Activated CD4-positive, alpha-beta T cell treated with anti-CD3 and anti-CD28 coated beads, Interleukin-2, amount 10 ng/mL, durations not matched to agents 7 days and 5 days (primary cell): ENCODE results near the gene ST6GAL2. TPM values are rescaled to one million over a fixed set of nuclear protein-coding genes. Genes with fewer than 3 reads are reported as not detected.

ENCODE experiments used
- CTCF ChIA-PET: fragments of 350-600 bp; sonication (Branson Sonifier 250); formaldehyde crosslinking; loops from one replicate; lab custom pipeline; 2021; ENCODE audit warnings: antibody characterized with exemption; lab: Charles Lee
- POLR2A ChIA-PET: fragments of 350-600 bp; sonication (Branson Sonifier 250); formaldehyde crosslinking; loops from one replicate; lab custom pipeline; 2021; ENCODE audit warnings: antibody characterized with exemption; lab: Charles Lee
- DNase-seq: peaks from one replicate; pipeline ENCODE4 v3.0.0-alpha.2; 2020
- H3K27ac Mint-ChIP-seq: one replicate; pipeline ENCODE4 v1.8.0; 2021; ENCODE audit warnings: mild to moderate bottlenecking, moderate library complexity, mixed read lengths
- H3K27me3 Mint-ChIP-seq: one replicate; pipeline ENCODE4 v1.8.0; 2021; ENCODE audit warnings: mixed read lengths
- H3K36me3 Mint-ChIP-seq: one replicate; pipeline ENCODE4 v1.8.0; 2021; ENCODE audit warnings: low read depth, mixed read lengths
- H3K4me1 Mint-ChIP-seq: one replicate; pipeline ENCODE4 v1.8.0; 2021; ENCODE audit warnings: mixed read lengths
- H3K4me3 Mint-ChIP-seq: one replicate; pipeline ENCODE4 v1.8.0; 2021; ENCODE audit warnings: mild to moderate bottlenecking, moderate library complexity, mixed read lengths
- H3K9me3 Mint-ChIP-seq: one replicate; pipeline ENCODE4 v1.8.0; 2021; ENCODE audit warnings: mixed read lengths
- total RNA-seq, 2 experiments: library from RNA; stranded (reverse); gene quantifications; one replicate each; pipeline ENCODE4 v1.2.3, GENCODE V29; 2021

The ST6GAL2 gene
- total RNA-seq, 2 experiments from 2014 or later, result not detected

GRCh38 chr2:106882673-106883072 is 3.3 kb downstream of the ST6GAL2 start:
- Mint-ChIP-seq H3K27ac (no peak overlapping the region), H3K36me3 (no peaks in the 10 kb centered on the region), H3K27me3 (peaks cover 28% of the 10 kb centered on the region), H3K4me1 (peaks cover 4% of the 10 kb centered on the region), H3K9me3 (no peaks in the 10 kb centered on the region), H3K4me3 (no peak overlapping the region)
- no peak for DNase-seq
- ChIA-PET POLR2A (no interaction called here), CTCF (no interaction called here)

- Mint-ChIP-seq H3K27ac (no peak overlapping the region), H3K9me3 (no peaks in the 10 kb centered on the region), H3K36me3 (no peaks in the 10 kb centered on the region), H3K27me3 (peaks cover 3% of the 10 kb centered on the region), H3K4me3 (no peak overlapping the region), H3K4me1 (no peaks in the 10 kb centered on the region)
- POLR2A ChIA-PET, result no interaction called here
- DNase-seq, result no peak
- CTCF ChIA-PET, result no interaction called here
Observed at GRCh38 chr2:106878206-106878605, 7.8 kb downstream of the ST6GAL2 start.

GRCh38 chr2:106876699-106877098 is 9.3 kb downstream of the ST6GAL2 start:
- peaks cover under 1% of the 10 kb centered on the region for H3K27me3 Mint-ChIP-seq
- CTCF ChIA-PET, result interaction anchor here (0.8 kb wide), 1 partner anchor 14 kb away, joined by 3 read pairs; no protein-coding TSS in a partner anchor
- POLR2A ChIA-PET, result no interaction called here

GRCh38 chr2:106869512-106870275 is 16.3 kb downstream of the ST6GAL2 start:
- no peak overlapping the region for H3K27ac Mint-ChIP-seq
- H3K4me1 Mint-ChIP-seq, result no peaks in the 10 kb centered on the region
- POLR2A ChIA-PET, result no interaction called here
- CTCF ChIA-PET, result no interaction called here
- no peaks in the 10 kb centered on the region for H3K36me3 Mint-ChIP-seq
- H3K27me3 Mint-ChIP-seq, result no peaks in the 10 kb centered on the region
- H3K9me3 Mint-ChIP-seq, result no peaks in the 10 kb centered on the region
- DNase-seq, result no peak
- no peak overlapping the region for H3K4me3 Mint-ChIP-seq

More at GRCh38 chr2:106876699-106877098, 9.3 kb downstream of the ST6GAL2 start:
- no peaks in the 10 kb centered on the region for H3K4me1 Mint-ChIP-seq
- no peaks in the 10 kb centered on the region for H3K9me3 Mint-ChIP-seq
- no peak overlapping the region for H3K27ac Mint-ChIP-seq
- H3K4me3 Mint-ChIP-seq, result no peak overlapping the region
- DNase-seq, result no peak
- H3K36me3 Mint-ChIP-seq, result no peaks in the 10 kb centered on the region

- DNase-seq, result no peak
- CTCF ChIA-PET, result no interaction called here
- no peak overlapping the region for H3K27ac Mint-ChIP-seq
- H3K27me3 Mint-ChIP-seq, result no peaks in the 10 kb centered on the region
- H3K36me3 Mint-ChIP-seq, result no peaks in the 10 kb centered on the region
- H3K9me3 Mint-ChIP-seq, result no peaks in the 10 kb centered on the region
- POLR2A ChIA-PET, result no interaction called here
- H3K4me3 Mint-ChIP-seq, result no peak overlapping the region
- no peaks in the 10 kb centered on the region for H3K4me1 Mint-ChIP-seq
Observed at GRCh38 chr2:106868275-106868674, 17.7 kb downstream of the ST6GAL2 start.

- Mint-ChIP-seq H3K27ac (no peak overlapping the region), H3K27me3 (no peaks in the 10 kb centered on the region), H3K36me3 (no peaks in the 10 kb centered on the region), H3K4me1 (no peaks in the 10 kb centered on the region), H3K9me3 (no peaks in the 10 kb centered on the region), H3K4me3 (no peak overlapping the region)
- POLR2A ChIA-PET, result no interaction called here
- CTCF ChIA-PET, result no interaction called here
- DNase-seq, result no peak
Observed at GRCh38 chr2:106867196-106867953, 18.6 kb downstream of the ST6GAL2 start.

GRCh38 chr2:106866641-106867040 is 19.3 kb downstream of the ST6GAL2 start:
- ChIA-PET CTCF (no interaction called here), POLR2A (no interaction called here)
- no peaks in the 10 kb centered on the region for H3K9me3 Mint-ChIP-seq
- H3K27me3 Mint-ChIP-seq, result no peaks in the 10 kb centered on the region
- no peaks in the 10 kb centered on the region for H3K4me1 Mint-ChIP-seq
- H3K36me3 Mint-ChIP-seq, result no peaks in the 10 kb centered on the region
- H3K27ac Mint-ChIP-seq, result no peak overlapping the region
- DNase-seq, result no peak
- H3K4me3 Mint-ChIP-seq, result no peak overlapping the region

- no peak for DNase-seq
- no peaks in the 10 kb centered on the region for H3K36me3 Mint-ChIP-seq
- H3K4me1 Mint-ChIP-seq, result no peaks in the 10 kb centered on the region
- ChIA-PET POLR2A (no interaction called here), CTCF (no interaction called here)
- H3K4me3 Mint-ChIP-seq, result no peak overlapping the region
- H3K9me3 Mint-ChIP-seq, result no peaks in the 10 kb centered on the region
- H3K27ac Mint-ChIP-seq, result no peak overlapping the region
- no peaks in the 10 kb centered on the region for H3K27me3 Mint-ChIP-seq
Observed at GRCh38 chr2:106864051-106864450, 21.9 kb downstream of the ST6GAL2 start.

GRCh38 chr2:106863387-106863786 is 22.6 kb downstream of the ST6GAL2 start:
- Mint-ChIP-seq H3K27me3 (no peaks in the 10 kb centered on the region), H3K4me1 (no peaks in the 10 kb centered on the region), H3K4me3 (no peak overlapping the region), H3K9me3 (peaks cover 3% of the 10 kb centered on the region), H3K27ac (no peak overlapping the region), H3K36me3 (no peaks in the 10 kb centered on the region)
- ChIA-PET CTCF (no interaction called here), POLR2A (no interaction called here)
- no peak for DNase-seq

- no peak overlapping the region for H3K27ac Mint-ChIP-seq
- H3K4me3 Mint-ChIP-seq, result no peak overlapping the region
- no peaks in the 10 kb centered on the region for H3K36me3 Mint-ChIP-seq
- H3K9me3 Mint-ChIP-seq, result peaks cover 4% of the 10 kb centered on the region
- ChIA-PET CTCF (no interaction called here), POLR2A (no interaction called here)
- no peaks in the 10 kb centered on the region for H3K4me1 Mint-ChIP-seq
- no peak for DNase-seq
- H3K27me3 Mint-ChIP-seq, result no peaks in the 10 kb centered on the region
Observed at GRCh38 chr2:106859498-106859897, 26.5 kb downstream of the ST6GAL2 start.

- no peaks in the 10 kb centered on the region for H3K4me1 Mint-ChIP-seq
- no peak for DNase-seq
- H3K9me3 Mint-ChIP-seq, result peaks cover 4% of the 10 kb centered on the region
- no peaks in the 10 kb centered on the region for H3K27me3 Mint-ChIP-seq
- CTCF ChIA-PET, result no interaction called here
- no peak overlapping the region for H3K27ac Mint-ChIP-seq
- no peak overlapping the region for H3K4me3 Mint-ChIP-seq
- no peaks in the 10 kb centered on the region for H3K36me3 Mint-ChIP-seq
- POLR2A ChIA-PET, result no interaction called here
Observed at GRCh38 chr2:106858810-106859209, 27.2 kb downstream of the ST6GAL2 start.

- Mint-ChIP-seq H3K27ac (no peak overlapping the region), H3K36me3 (no peaks in the 10 kb centered on the region), H3K4me3 (no peak overlapping the region), H3K27me3 (no peaks in the 10 kb centered on the region), H3K9me3 (peaks cover 4% of the 10 kb centered on the region), H3K4me1 (no peaks in the 10 kb centered on the region)
- POLR2A ChIA-PET, result no interaction called here
- CTCF ChIA-PET, result no interaction called here
- DNase-seq, result no peak
Observed at GRCh38 chr2:106857882-106858478, 28.0 kb downstream of the ST6GAL2 start.

GRCh38 chr2:106853631-106854030 is 32.3 kb downstream of the ST6GAL2 start:
- H3K4me3 Mint-ChIP-seq, result no peak overlapping the region
- peaks cover 3% of the 10 kb centered on the region for H3K9me3 Mint-ChIP-seq
- no peaks in the 10 kb centered on the region for H3K27me3 Mint-ChIP-seq
- ChIA-PET POLR2A (no interaction called here), CTCF (no interaction called here)
- no peaks in the 10 kb centered on the region for H3K4me1 Mint-ChIP-seq
- no peak for DNase-seq
- no peak overlapping the region for H3K27ac Mint-ChIP-seq
- no peaks in the 10 kb centered on the region for H3K36me3 Mint-ChIP-seq
